ENCODE measurements around the gene OBSCN.

GRCh38 chr1:228321435-228321834 lies 113.6 kb downstream of the OBSCN start:
- no peak for TF ChIP-seq CTCF (IDR thresholded peaks at IDR 0.05)
- TF ChIP-seq ZFX (IDR thresholded peaks at IDR 0.05; ENCODE audit: borderline replicate concordance), result no peak

Measured in 22Rv1 (cell line).